ENCODE measurements around the gene OAS1. TPM values are rescaled to one million over a fixed set of nuclear protein-coding genes. Genes with fewer than 3 reads are reported as not detected.

The OAS1 gene
- total RNA-seq, 4 donors from 2014 or later, result 1.2 to 2.7 (median 1.8) TPM

DNA sequence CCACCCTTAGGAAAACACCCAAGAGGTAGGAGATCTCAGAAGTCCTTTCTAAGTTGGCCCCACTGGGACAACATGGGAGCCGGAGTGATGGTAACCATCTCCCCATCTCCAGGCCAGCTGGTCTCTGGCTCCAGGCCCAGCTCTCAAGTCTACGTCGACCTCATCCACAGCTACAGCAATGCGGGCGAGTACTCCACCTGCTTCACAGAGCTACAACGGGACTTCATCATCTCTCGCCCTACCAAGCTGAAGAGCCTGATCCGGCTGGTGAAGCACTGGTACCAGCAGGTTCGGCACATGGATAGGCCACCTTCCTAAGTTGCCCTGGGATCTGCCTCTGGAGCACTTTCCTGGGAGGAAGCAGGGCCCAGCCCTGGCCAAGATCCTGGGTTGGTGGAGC lies 60.5 kb downstream of the OAS1 start:
- Histone ChIP-seq H3K4me3 (no peak overlapping the region), H3K9me3 (no peaks in the 10 kb centered on the region), H3K27me3 (no peaks in the 10 kb centered on the region), H3K4me1 (no peaks in the 10 kb centered on the region), H3K36me3 (peaks cover 0 to 6% of the 10 kb centered on the region in 2 donors), H3K27ac (no peak overlapping the region)
- no peak for TF ChIP-seq POLR2A (IDR thresholded peaks at IDR 0.05)
- TF ChIP-seq, protein P1, sequence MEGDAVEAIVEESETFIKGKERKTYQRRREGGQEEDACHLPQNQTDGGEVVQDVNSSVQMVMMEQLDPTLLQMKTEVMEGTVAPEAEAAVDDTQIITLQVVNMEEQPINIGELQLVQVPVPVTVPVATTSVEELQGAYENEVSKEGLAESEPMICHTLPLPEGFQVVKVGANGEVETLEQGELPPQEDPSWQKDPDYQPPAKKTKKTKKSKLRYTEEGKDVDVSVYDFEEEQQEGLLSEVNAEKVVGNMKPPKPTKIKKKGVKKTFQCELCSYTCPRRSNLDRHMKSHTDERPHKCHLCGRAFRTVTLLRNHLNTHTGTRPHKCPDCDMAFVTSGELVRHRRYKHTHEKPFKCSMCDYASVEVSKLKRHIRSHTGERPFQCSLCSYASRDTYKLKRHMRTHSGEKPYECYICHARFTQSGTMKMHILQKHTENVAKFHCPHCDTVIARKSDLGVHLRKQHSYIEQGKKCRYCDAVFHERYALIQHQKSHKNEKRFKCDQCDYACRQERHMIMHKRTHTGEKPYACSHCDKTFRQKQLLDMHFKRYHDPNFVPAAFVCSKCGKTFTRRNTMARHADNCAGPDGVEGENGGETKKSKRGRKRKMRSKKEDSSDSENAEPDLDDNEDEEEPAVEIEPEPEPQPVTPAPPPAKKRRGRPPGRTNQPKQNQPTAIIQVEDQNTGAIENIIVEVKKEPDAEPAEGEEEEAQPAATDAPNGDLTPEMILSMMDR (IDR thresholded peaks at IDR 0.05 in 4 of 5, conservative IDR thresholded peaks at IDR 0.05 in 1 of 5), result no peak
- DNase-seq (no peak), ATAC-seq (no peak)
- in situ Hi-C loops (cut with MboI; ENCODE audit: low sequenced_read_pairs in 4 of 4), result no loop called here
- intact Hi-C loops (cut with DNase I; ENCODE audit: low total_unique reads), result no loop called here

DNA sequence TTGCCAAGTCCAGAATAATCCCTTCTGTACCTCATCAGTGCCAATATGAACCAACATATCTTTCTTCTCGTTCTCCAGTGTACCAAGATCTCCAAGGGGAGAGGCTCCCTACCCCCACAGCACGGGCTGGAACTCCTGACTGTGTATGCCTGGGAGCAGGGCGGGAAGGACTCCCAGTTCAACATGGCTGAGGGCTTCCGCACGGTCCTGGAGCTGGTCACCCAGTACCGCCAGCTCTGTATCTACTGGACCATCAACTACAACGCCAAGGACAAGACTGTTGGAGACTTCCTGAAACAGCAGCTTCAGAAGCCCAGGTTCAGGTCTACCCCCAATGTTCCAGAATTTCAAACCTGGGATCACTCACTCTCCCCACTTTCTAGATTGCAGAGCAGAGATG lies 61.1 kb downstream of the OAS1 start:
- DNase-seq (no peak), ATAC-seq (no peak)
- intact Hi-C loops (cut with DNase I; ENCODE audit: low total_unique reads), result no loop called here
- in situ Hi-C loops (cut with MboI; ENCODE audit: low sequenced_read_pairs in 4 of 4), result no loop called here
- TF ChIP-seq, protein P1 (IDR thresholded peaks at IDR 0.05 in 4 of 5, conservative IDR thresholded peaks at IDR 0.05 in 1 of 5), result no peak
- TF ChIP-seq POLR2A (IDR thresholded peaks at IDR 0.05), result no peak
- H3K4me1 ChIP-seq, result no peaks in the 10 kb centered on the region
- H3K36me3 ChIP-seq, result peaks cover 0 to 6% of the 10 kb centered on the region in 2 donors
- no peaks in the 10 kb centered on the region for H3K27me3 ChIP-seq
- no peak overlapping the region for H3K27ac ChIP-seq
- H3K4me3 ChIP-seq, result no peak overlapping the region
- no peaks in the 10 kb centered on the region for H3K9me3 ChIP-seq

Other genes starting within 250 kb of the OAS1 start
- under 1 TPM in 1 of 4 donors, not detected in 3; 0.23 TPM for gene RPH3A, start 115.2 kb upstream of the OAS1 start, total RNA-seq
- 1 to 10 TPM; 1.4 to 5.3 (median 4.2) TPM for gene OAS3, start 31.5 kb downstream of the OAS1 start, total RNA-seq
- gene OAS2, start 71.6 kb downstream of the OAS1 start, total RNA-seq, result 1 to 10 TPM; 1.7 to 5.2 (median 2.5) TPM
- gene DTX1, start 149.8 kb downstream of the OAS1 start, total RNA-seq, result 1 to 10 TPM in 1 of 4 donors, under 1 TPM in 3; 0.49 to 1.1 (median 0.77) TPM
- gene RASAL1, start 228.8 kb downstream of the OAS1 start, total RNA-seq, result not detected
- gene CFAP73, start 242.8 kb downstream of the OAS1 start, total RNA-seq, result not detected

Data from gastrocnemius medialis (tissue), 4 donors.